ENCODE data around the gene SHROOM3. TPM values are rescaled to one million over a fixed set of nuclear protein-coding genes. Genes with fewer than 3 reads are reported as not detected.

The SHROOM3 gene
- total and polyA plus RNA-seq, 2 donors (not counting 1 experiment from before 2014, with no cell fraction given), result 0.91 to 1.5 TPM

- ChIA-PET CTCF (interaction anchor here (1.0 kb wide), 1 partner anchor 7 kb away, joined by 3 read pairs; no protein-coding TSS in a partner anchor), POLR2A (no interaction called here)
- Histone ChIP-seq H3K27ac (ENCODE audit: low read length in 2 of 2) (no peak overlapping the region), H3K79me2 (ENCODE audit: control insufficient read depth, insufficient read depth, low read length) (no peaks in the 10 kb centered on the region), H3K4me3 (ENCODE audit: control extremely low read depth in 1 of 5, extremely low read depth in 1 of 5, insufficient read depth in 1 of 5, low read depth in 2 of 5, low read length in 4 of 5) (no peak overlapping the region), H2AFZ (ENCODE audit: insufficient read depth, low read depth, low read length, poor library complexity, severe bottlenecking) (no peak overlapping the region), H3K4me2 (replicated peaks; ENCODE audit: low read depth, low read length, poor library complexity, severe bottlenecking) (no peak overlapping the region), H3K27me3 (replicated peaks in 1 of 4; ENCODE audit: control extremely low read depth in 1 of 4, control insufficient read depth in 3 of 4, insufficient read depth in 4 of 4, low read length in 3 of 4) (no peaks in the 10 kb centered on the region), H4K20me1 (ENCODE audit: control insufficient read depth, insufficient read depth, low read length, poor library complexity, severe bottlenecking) (no peaks in the 10 kb centered on the region), H3K36me3 (replicated peaks in 1 of 2; ENCODE audit: control extremely low read depth in 1 of 2, control insufficient read depth in 1 of 2, extremely low read depth in 1 of 2, insufficient read depth in 2 of 2, low read length in 1 of 2) (no peaks in the 10 kb centered on the region), H3K9me3 (ENCODE audit: control extremely low read depth in 1 of 3, control insufficient read depth in 2 of 3, insufficient read depth in 1 of 3, low read length in 2 of 3) (no peaks in the 10 kb centered on the region), H3K9ac (ENCODE audit: low read length) (no peak overlapping the region), H3K4me1 (ENCODE audit: control insufficient read depth in 2 of 2, insufficient read depth in 2 of 2, low read length in 2 of 2) (no peaks in the 10 kb centered on the region)
- H3K9me3 Mint-ChIP-seq (ENCODE audit: insufficient read depth), result no peaks in the 10 kb centered on the region
- no peaks in the 10 kb centered on the region for H3K4me1 Mint-ChIP-seq
- no peak for ATAC-seq (ENCODE audit: low read depth)
- WGBS (ENCODE audit: insufficient coverage), result 100% methylated on average over 1 of the region's 1 CpG
- no peak overlapping the region for H3K27ac Mint-ChIP-seq
- no peak for TF ChIP-seq EZH2 (IDR thresholded peaks at IDR 0.05; ENCODE audit: borderline replicate concordance, insufficient read depth, low read depth, low read length, poor library complexity, severe bottlenecking)
- TF ChIP-seq CTCF (IDR thresholded peaks at IDR 0.05), result no peak
- H3K27me3 Mint-ChIP-seq, result no peaks in the 10 kb centered on the region
- intact Hi-C loops (cut with micrococcal nuclease), result loop anchor here (5.0 kb wide), 1 partner anchor 235 kb away; no protein-coding TSS in a partner anchor
- H3K4me3 Mint-ChIP-seq, result no peak overlapping the region
- no peak for DNase-seq
Observed at GRCh38 chr4:76511947-76512346, 76.9 kb downstream of the SHROOM3 start.

GRCh38 chr4:76513482-76513881 is 78.5 kb downstream of the SHROOM3 start:
- intact Hi-C loops (cut with micrococcal nuclease), result loop anchor here (5.0 kb wide), 1 partner anchor 234 kb away; no protein-coding TSS in a partner anchor
- CTCF ChIA-PET, result interaction anchor here (0.9 kb wide), 1 partner anchor 20 kb away, joined by 3 read pairs; no protein-coding TSS in a partner anchor
- no peaks in the 10 kb centered on the region for H3K79me2 ChIP-seq (ENCODE audit: control insufficient read depth, insufficient read depth, low read length)

More at GRCh38 chr4:76513482-76513881, 78.5 kb downstream of the SHROOM3 start:
- no peaks in the 10 kb centered on the region for H3K9me3 ChIP-seq (ENCODE audit: control extremely low read depth in 1 of 3, control insufficient read depth in 2 of 3, insufficient read depth in 1 of 3, low read length in 2 of 3)
- no peaks in the 10 kb centered on the region for H3K4me1 ChIP-seq (ENCODE audit: control insufficient read depth in 2 of 2, insufficient read depth in 2 of 2, low read length in 2 of 2)
- H3K4me1 Mint-ChIP-seq, result no peaks in the 10 kb centered on the region
- DNase-seq, result no peak
- no peaks in the 10 kb centered on the region for H3K36me3 ChIP-seq (replicated peaks in 1 of 2; ENCODE audit: control extremely low read depth in 1 of 2, control insufficient read depth in 1 of 2, extremely low read depth in 1 of 2, insufficient read depth in 2 of 2, low read length in 1 of 2)
- no peak overlapping the region for H3K4me2 ChIP-seq (replicated peaks; ENCODE audit: low read depth, low read length, poor library complexity, severe bottlenecking)
- ATAC-seq (ENCODE audit: low read depth), result no peak
- H3K27me3 Mint-ChIP-seq, result no peaks in the 10 kb centered on the region
- H2AFZ ChIP-seq (ENCODE audit: insufficient read depth, low read depth, low read length, poor library complexity, severe bottlenecking), result no peak overlapping the region
- no peak overlapping the region for H3K27ac ChIP-seq (ENCODE audit: low read length in 2 of 2)
- TF ChIP-seq CTCF (IDR thresholded peaks at IDR 0.05) (no peak), EZH2 (IDR thresholded peaks at IDR 0.05; ENCODE audit: borderline replicate concordance, insufficient read depth, low read depth, low read length, poor library complexity, severe bottlenecking) (no peak)
- no peaks in the 10 kb centered on the region for H3K9me3 Mint-ChIP-seq (ENCODE audit: insufficient read depth)
- no peaks in the 10 kb centered on the region for H4K20me1 ChIP-seq (ENCODE audit: control insufficient read depth, insufficient read depth, low read length, poor library complexity, severe bottlenecking)
- WGBS (ENCODE audit: insufficient coverage), result 90% methylated on average over 4 of the region's 7 CpGs
- H3K4me3 ChIP-seq (ENCODE audit: control extremely low read depth in 1 of 5, extremely low read depth in 1 of 5, insufficient read depth in 1 of 5, low read depth in 2 of 5, low read length in 4 of 5), result no peak overlapping the region
- POLR2A ChIA-PET, result no interaction called here
- H3K9ac ChIP-seq (ENCODE audit: low read length), result no peak overlapping the region
- H3K4me3 Mint-ChIP-seq, result no peak overlapping the region
- H3K27me3 ChIP-seq (replicated peaks in 1 of 4; ENCODE audit: control extremely low read depth in 1 of 4, control insufficient read depth in 3 of 4, insufficient read depth in 4 of 4, low read length in 3 of 4), result no peaks in the 10 kb centered on the region
- no peak overlapping the region for H3K27ac Mint-ChIP-seq
